GM20431 (cell line): ENCODE results near the gene NOTCH3.

ENCODE experiments used
- in situ Hi-C: fragments of 300-500 bp; cut with MseI, MboI; formaldehyde crosslinking; loops from one replicate; pipeline ENCODE4 v1.15.0; 2020; ENCODE audit warnings: low sequenced_read_pairs; ENCODE audit not compliant: unreplicated experiment

The NOTCH3 gene

GRCh38 chr19:15200553-15201364 is at the start of gene NOTCH3:
TSS of gene NOTCH3 (minus strand) at chr19:15200995. CDS start at chr19:15200905, 90 bp downstream.
- in situ Hi-C loops, result no loop called here

- in situ Hi-C loops, result no loop called here
Observed at GRCh38 chr19:15250640-15250993, 49.8 kb upstream of the NOTCH3 start.

GRCh38 chr19:15249972-15250639 is 49.3 kb upstream of the NOTCH3 start:
- in situ Hi-C loops, result no loop called here

- in situ Hi-C loops, result no loop called here
Observed at GRCh38 chr19:15249528-15249874, 48.7 kb upstream of the NOTCH3 start.

GRCh38 chr19:15248648-15249527 is 48.1 kb upstream of the NOTCH3 start:
- in situ Hi-C loops, result no loop called here

- in situ Hi-C loops, result no loop called here
Observed at GRCh38 chr19:15248106-15248505, 47.3 kb upstream of the NOTCH3 start.

GRCh38 chr19:15247107-15248014 is 46.6 kb upstream of the NOTCH3 start:
- in situ Hi-C loops, result no loop called here

GRCh38 chr19:15246198-15246481 is 45.3 kb upstream of the NOTCH3 start:
- in situ Hi-C loops, result no loop called here

- in situ Hi-C loops, result no loop called here
Observed at GRCh38 chr19:15245370-15246197, 44.8 kb upstream of the NOTCH3 start.

- in situ Hi-C loops, result no loop called here
Observed at GRCh38 chr19:15244808-15245207, 44.0 kb upstream of the NOTCH3 start.

- in situ Hi-C loops, result no loop called here
Observed at GRCh38 chr19:15244106-15244803, 43.5 kb upstream of the NOTCH3 start.

- in situ Hi-C loops, result no loop called here
Observed at GRCh38 chr19:15243236-15243957, 42.6 kb upstream of the NOTCH3 start.

GRCh38 chr19:15241259-15241910 is 40.6 kb upstream of the NOTCH3 start:
- in situ Hi-C loops, result no loop called here

- in situ Hi-C loops, result no loop called here
Observed at GRCh38 chr19:15240515-15240914, 39.7 kb upstream of the NOTCH3 start.

- in situ Hi-C loops, result no loop called here
Observed at GRCh38 chr19:15239337-15239949, 38.6 kb upstream of the NOTCH3 start.

- in situ Hi-C loops, result no loop called here
Observed at GRCh38 chr19:15238639-15239155, 37.9 kb upstream of the NOTCH3 start.
